GM18519 (cell line): ENCODE measurements around the gene HSD17B11.
"Not testable (repeated sequence)": the region's sequence is repeated elsewhere in the genome, so short reads cannot be mapped to it uniquely, and the experiment has no call there.

Experiments
- ATAC-seq: cut with Tn5 transposase; IDR thresholded peaks from one replicate; pipeline ENCODE4 v1.9.1; 2021; ENCODE audit warnings: mild to moderate bottlenecking, moderate library complexity; ENCODE audit not compliant: unreplicated experiment, low FRiP score

HSD17B11 gene

DNA sequence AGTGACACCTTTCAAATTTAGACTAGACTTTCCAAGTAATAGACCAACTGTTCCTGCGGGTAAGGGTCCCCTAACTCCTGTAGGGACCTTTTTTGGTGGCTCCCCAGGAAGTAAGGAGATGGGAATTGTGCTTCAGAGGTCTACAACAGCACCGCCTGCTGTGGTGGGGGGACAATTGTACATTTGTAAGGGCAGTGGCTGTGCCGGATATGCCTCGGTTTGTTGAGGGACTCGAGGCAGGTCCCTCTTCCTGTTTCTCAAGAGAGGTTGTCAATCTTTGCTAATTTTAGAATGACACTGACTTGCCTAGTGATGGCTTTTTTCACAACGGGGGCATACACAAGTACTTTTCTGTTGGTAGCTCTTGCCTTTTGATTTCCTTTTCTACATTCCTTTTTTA, 15.5 kb upstream of the HSD17B11 start:
- peak; percentile 53 for ATAC-seq

DNA sequence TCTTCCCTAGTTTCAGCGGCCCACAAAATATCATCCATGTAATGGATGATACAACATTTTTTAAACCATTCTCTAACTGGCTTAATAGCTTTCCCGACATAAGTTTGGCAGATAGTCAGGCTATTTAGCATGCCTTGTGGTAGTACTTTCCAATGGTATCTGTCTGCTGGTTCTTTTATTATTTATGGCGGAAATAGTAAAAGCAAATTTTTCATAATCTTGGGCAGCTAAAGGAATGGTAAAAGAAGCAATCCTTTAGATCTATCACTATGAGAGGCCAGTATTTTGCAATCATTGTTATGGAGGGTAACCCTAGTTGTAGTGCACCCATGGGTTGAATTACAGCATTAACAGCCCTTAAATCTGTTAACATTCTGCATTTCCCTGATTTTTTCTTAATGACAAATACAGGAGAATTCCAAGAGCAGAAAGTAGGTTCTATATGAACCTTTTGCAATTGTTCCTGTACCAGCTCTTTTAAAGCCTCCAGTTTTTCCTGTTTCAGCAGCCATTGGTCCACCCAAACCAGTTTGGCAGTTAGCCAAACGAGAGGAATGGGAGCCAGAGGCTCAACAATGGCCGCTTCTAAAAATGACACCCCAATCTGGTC, 14.3 kb upstream of the HSD17B11 start:
- ATAC-seq, result no peak

GRCh38 chr4:87403732-87404131, 12.7 kb upstream of the HSD17B11 start:
- ATAC-seq, result not testable (repeated sequence)

- no peak for ATAC-seq
These were observed 9.0 kb upstream of the HSD17B11 start for GRCh38 chr4:87399954-87400353.

GRCh38 chr4:87399148-87399547, 8.2 kb upstream of the HSD17B11 start:
- no peak for ATAC-seq

GRCh38 chr4:87395851-87396250, 4.9 kb upstream of the HSD17B11 start:
- ATAC-seq, result not testable (repeated sequence)

DNA sequence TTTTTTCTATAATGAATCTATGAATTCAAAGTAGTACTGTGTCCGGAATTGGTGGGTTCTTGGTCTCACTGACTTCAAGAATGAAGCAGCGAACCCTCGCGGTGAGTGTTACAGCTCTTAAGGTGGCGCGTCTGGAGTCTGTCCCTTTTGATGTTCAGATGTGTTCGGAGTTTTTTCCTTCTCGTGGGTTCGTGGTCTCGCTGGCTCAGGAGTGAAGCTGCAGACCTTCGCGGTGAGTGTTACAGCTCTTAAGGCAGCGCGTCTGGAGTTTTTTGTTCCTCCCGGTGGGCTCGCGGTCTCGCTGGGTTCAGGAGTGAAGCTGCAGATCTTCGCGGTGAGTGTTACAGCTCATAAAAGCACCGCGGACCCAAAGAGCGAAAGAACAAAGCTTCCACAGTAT, 4.1 kb upstream of the HSD17B11 start:
- ATAC-seq, result not testable (repeated sequence)

DNA sequence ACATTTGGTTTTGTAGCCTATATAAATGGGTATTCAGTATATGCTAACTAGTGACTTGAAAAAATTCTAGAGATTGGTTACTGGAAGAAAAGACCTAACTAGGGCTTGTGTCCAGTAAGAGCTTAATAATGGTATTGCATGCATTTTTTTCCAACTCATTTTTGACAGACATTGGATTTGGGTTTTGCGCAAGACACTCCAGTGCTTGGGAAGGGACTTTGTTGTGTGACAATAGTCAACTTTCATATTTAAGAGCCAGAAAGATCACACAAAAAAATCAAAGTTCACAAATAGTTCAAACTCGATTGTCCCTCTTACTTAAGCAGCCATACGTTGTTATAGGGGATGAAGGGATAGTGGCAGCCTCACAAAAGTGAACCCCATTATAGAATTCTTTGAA, 1.2 kb upstream of the HSD17B11 start:
- no peak for ATAC-seq

GRCh38 chr4:87391576-87392054, 627 bp upstream of the HSD17B11 start:
- ATAC-seq, result no peak

DNA sequence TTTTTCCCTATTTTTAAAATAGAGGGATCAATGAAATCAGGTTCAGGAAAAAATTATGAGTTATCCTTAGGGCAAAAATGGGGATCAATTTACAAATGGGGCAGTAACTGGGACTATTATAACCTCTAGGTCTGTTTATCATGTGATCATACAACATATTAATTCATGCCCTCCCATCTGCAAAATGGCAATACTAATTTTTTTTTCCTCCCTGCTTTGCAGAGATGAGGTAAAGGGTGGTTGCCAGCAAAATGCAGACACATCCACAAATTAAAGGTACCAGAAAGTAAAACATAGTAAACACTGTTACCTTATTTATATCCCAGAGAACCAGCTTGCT, 467 bp downstream of the HSD17B11 start:
- ATAC-seq, result peak; percentile 0

GRCh38 chr4:87390055-87390454, 933 bp downstream of the HSD17B11 start:
- ATAC-seq, result not testable (repeated sequence)

- no peak for ATAC-seq
These were observed 2.1 kb downstream of the HSD17B11 start for GRCh38 chr4:87388901-87389300.

DNA sequence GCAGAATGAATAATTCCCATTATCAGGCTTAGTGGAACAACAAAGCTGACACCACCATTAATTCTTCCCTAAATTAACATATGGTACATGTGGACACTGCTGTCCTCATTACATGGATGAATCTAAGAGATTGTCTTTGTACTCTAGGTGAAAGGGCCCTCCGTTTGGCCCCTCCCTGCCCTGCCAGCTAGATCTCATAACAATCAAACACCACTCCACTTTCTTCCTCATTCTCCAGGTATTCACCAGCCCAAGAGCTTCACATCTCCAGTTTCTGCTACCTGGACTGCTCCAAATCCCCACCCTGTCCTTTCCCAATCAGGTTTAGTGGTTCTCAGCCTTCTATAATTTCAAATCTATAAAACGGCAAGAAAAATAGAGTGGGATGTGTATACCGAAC, 3.8 kb downstream of the HSD17B11 start:
- no peak for ATAC-seq

GRCh38 chr4:87384466-87385132, 6.4 kb downstream of the HSD17B11 start:
- ATAC-seq, result not testable (repeated sequence)

DNA sequence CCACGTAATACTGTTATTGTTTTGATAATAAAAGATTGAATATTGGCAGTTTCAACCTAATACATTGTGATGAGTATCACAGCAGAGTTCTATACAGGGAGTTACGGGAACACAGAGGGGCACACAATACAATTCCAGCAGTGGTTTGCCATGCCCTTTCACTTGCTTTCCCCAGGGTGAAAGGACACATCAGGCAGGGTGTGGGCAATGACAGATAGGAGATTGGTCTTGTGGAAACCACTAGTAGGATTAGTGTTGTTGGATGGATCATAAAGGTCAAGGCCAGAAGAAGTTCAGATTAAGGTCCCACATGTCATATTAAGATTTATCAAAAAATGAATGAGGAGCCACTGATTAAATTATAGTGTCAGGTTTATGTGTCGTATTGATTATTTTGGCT, 8.1 kb downstream of the HSD17B11 start:
- no peak for ATAC-seq

GRCh38 chr4:87382116-87382515, 8.9 kb downstream of the HSD17B11 start:
- no peak for ATAC-seq

DNA sequence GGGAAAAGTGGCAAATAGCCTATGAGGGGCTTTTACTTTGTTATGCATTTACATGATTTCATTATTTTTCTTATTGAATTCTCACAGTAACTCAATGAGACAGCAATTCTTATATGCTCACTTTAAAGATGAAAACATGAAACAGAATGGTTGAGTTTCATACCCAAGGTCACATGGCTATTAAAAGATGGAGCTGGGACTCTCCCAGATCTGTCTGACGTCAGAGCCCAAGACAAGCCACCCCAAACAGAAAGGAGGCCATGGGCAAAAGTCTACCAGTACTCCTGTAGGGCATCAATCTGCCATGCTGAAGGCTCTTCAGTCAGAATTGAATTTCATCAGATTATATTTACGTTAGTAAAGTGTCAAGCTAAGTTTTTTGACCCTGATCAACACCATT, 13.2 kb downstream of the HSD17B11 start:
- ATAC-seq, result no peak

GRCh38 chr4:87375719-87376291, 15.2 kb downstream of the HSD17B11 start:
- ATAC-seq, result no peak

GRCh38 chr4:87370068-87370467, 20.9 kb downstream of the HSD17B11 start:
- ATAC-seq, result no peak

DNA sequence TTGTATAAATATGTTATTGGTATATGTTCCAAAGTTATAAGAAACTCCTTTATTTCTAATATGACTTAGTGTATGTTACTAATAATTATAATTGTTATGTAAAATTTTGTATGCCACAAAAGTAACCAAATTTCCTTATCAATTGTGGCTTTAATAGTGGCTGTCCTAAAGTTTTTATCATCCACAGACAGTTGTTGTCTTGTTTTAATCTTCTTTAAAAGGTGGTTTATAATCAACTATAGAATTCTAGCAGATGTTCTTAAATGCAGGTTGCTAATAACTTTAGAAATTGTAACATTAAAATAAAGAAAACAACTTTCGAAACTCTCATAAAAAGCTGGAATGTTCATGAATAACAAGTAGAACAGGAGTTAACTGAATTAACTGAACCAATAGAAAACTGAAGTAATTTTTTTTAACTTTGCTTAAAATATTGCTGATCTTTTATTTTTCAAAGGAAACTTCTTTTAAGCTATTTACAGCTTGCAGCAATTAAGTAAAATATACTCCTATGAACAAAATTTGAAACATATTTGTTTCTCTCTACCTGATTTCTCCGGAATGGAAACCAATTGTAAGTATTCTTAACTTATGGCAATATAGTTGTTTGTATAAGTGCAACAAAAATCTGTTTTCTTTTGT, 24.3 kb downstream of the HSD17B11 start:
- ATAC-seq, result no peak

GRCh38 chr4:87365348-87365747, 25.6 kb downstream of the HSD17B11 start:
- ATAC-seq, result no peak

GRCh38 chr4:87363552-87363951, 27.4 kb downstream of the HSD17B11 start:
- no peak for ATAC-seq
